ENCODE data around the gene DLK1.

DNA sequence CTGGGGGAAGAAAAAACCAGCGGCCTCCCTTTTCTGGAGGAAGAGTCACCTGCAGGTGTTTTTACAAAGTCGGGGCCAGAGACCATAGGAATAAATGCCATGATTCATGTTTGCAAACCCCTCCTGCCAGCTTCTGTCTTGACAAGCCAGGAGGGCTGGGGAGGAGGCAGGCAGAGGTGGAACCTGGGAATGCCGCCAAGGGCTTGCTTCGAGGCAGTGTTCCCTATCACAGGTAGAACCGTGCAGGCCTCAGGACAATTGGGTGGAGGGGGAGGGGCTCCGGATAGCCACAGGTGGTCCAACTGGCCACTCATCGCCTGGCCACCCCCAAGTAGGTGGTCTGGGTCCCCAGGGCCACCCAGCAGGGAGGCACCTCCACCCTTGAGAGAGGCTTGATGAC is 14.2 kb upstream of the DLK1 start:
- TF ChIP-seq, protein P1, sequence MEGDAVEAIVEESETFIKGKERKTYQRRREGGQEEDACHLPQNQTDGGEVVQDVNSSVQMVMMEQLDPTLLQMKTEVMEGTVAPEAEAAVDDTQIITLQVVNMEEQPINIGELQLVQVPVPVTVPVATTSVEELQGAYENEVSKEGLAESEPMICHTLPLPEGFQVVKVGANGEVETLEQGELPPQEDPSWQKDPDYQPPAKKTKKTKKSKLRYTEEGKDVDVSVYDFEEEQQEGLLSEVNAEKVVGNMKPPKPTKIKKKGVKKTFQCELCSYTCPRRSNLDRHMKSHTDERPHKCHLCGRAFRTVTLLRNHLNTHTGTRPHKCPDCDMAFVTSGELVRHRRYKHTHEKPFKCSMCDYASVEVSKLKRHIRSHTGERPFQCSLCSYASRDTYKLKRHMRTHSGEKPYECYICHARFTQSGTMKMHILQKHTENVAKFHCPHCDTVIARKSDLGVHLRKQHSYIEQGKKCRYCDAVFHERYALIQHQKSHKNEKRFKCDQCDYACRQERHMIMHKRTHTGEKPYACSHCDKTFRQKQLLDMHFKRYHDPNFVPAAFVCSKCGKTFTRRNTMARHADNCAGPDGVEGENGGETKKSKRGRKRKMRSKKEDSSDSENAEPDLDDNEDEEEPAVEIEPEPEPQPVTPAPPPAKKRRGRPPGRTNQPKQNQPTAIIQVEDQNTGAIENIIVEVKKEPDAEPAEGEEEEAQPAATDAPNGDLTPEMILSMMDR (conservative IDR thresholded peaks at IDR 0.05; ENCODE audit: low read depth, low read length) = no peak
- no peak for TF ChIP-seq MXI1 (IDR thresholded peaks at IDR 0.05; ENCODE audit: borderline replicate concordance, low read depth, low read length)
- no peak for TF ChIP-seq MAZ (IDR thresholded peaks at IDR 0.05; ENCODE audit: borderline replicate concordance, low read depth, low read length)
- TF ChIP-seq POLR2A (IDR thresholded peaks at IDR 0.05; ENCODE audit: low read depth, low read length) = no peak
- TF ChIP-seq CEBPB (IDR thresholded peaks at IDR 0.05; ENCODE audit: low read depth, low read length) = no peak
- no peak for TF ChIP-seq USF2 (IDR thresholded peaks at IDR 0.05; ENCODE audit: low read depth, low read length)
